Kidney epithelial cell (primary cell): ENCODE data around the gene ARID5B. TPM values are rescaled to one million over a fixed set of nuclear protein-coding genes. Genes with fewer than 3 reads are reported as not detected.

Experiments
- DNase-seq: peaks from one replicate; pipeline ENCODE4 v3.0.0-alpha.2; 2010; ENCODE audit warnings: low read depth
- H3K27me3 ChIP-seq: 2 replicates; pipeline ENCODE4 v1.6.0; 2011; ENCODE audit warnings: low read length; ENCODE audit not compliant: control insufficient read depth, insufficient read depth
- H3K36me3 ChIP-seq: 2 replicates; pipeline ENCODE4 v1.5.1; 2011; ENCODE audit warnings: low read length; ENCODE audit not compliant: control insufficient read depth, insufficient read depth
- H3K4me3 ChIP-seq: 2 replicates; pipeline ENCODE4 v1.5.1; 2011; ENCODE audit warnings: low read depth, mild to moderate bottlenecking, control low read depth, low read length
- total RNA-seq: library from RNA; depleted of rRNA; stranded (reverse); fragments of >200 nt; gene quantifications from 2 replicates; pipeline ENCODE4 v1.2.3, GENCODE V29; 2015
- TF ChIP-seq, protein P1 (sequence below): IDR thresholded peaks from 2 replicates; pipeline ENCODE4 v1.5.1; 2011; ENCODE audit warnings: mild to moderate bottlenecking, moderate library complexity, low read length, control low read depth, inconsistent platforms; ENCODE audit not compliant: insufficient read depth, poor library complexity, severe bottlenecking

The ARID5B gene
- total RNA-seq, 1 donor from 2014 or later: 11.6 TPM

DNA sequence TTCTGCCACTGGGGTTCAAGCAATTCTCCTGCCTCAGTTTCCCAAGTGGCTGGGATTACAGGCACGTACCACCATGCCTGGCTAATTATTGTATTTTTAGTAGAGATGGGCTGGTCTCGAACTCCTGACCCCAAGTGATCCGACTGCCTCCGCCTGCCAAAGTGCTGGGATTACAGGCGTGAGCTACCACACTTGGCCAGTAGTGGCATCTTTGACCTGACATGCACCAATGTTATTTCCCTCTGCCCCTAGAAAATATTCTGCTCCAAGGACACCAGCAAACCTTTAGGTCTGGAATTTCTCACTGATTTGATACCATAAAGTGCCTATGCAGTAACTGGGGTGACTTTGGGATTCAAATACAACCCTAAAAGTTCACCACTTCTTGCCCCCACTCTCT is 179.4 kb downstream of the ARID5B start:
- no peak for DNase-seq

DNA sequence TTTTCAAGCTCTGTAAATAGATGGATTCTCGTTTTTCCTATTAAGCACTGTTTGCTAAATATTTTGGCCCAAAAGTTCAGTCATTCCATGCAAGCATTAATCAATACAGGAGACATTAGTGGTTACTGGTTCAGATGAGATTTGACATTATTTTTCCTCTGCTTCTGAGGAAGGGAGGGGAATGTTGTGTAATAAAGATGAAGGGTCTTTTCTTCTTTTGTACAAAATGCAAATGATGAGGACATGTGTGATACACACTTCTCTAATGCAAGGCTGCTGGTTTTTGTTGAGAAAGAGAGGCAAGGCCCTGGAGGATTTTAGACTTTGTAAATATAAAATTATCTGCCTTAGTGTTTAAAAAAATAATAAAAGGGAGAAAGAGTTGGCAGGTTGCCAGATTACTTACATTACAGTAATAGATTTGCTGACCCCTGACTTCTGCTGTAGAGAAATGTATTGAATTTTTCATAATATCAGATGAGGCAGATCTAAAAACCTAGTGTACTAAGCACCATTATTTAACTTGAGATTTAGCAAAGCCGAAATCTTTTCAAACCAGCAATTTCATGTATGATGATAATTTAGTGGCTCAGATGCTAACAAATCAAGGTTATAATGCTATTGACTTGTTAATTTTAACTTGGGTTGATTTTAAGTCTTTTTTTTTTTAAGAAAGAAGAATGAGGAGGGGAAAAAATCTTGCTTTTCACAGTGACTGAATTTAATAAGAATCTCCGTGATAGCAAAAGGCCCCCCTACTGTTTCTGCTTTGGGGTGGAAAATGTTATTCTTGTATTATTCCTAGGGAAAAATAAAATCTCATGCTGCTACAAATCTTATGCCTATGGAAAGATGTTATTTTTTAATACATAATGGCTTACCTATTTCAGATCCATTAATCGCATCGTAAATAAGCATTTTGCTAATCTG is 180.1 kb downstream of the ARID5B start:
- Histone ChIP-seq H3K36me3 (peaks cover 1% of the 10 kb centered on the region), H3K4me3 (no peak overlapping the region), H3K27me3 (no peaks in the 10 kb centered on the region)
- TF ChIP-seq, protein P1, sequence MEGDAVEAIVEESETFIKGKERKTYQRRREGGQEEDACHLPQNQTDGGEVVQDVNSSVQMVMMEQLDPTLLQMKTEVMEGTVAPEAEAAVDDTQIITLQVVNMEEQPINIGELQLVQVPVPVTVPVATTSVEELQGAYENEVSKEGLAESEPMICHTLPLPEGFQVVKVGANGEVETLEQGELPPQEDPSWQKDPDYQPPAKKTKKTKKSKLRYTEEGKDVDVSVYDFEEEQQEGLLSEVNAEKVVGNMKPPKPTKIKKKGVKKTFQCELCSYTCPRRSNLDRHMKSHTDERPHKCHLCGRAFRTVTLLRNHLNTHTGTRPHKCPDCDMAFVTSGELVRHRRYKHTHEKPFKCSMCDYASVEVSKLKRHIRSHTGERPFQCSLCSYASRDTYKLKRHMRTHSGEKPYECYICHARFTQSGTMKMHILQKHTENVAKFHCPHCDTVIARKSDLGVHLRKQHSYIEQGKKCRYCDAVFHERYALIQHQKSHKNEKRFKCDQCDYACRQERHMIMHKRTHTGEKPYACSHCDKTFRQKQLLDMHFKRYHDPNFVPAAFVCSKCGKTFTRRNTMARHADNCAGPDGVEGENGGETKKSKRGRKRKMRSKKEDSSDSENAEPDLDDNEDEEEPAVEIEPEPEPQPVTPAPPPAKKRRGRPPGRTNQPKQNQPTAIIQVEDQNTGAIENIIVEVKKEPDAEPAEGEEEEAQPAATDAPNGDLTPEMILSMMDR: no peak
- DNase-seq: no peak

More for the DNA sequence above, 179.4 kb downstream of the ARID5B start:
- peaks cover 1% of the 10 kb centered on the region for H3K36me3 ChIP-seq
- H3K4me3 ChIP-seq: no peak overlapping the region
- TF ChIP-seq, protein P1: no peak
- H3K27me3 ChIP-seq: no peaks in the 10 kb centered on the region

DNA sequence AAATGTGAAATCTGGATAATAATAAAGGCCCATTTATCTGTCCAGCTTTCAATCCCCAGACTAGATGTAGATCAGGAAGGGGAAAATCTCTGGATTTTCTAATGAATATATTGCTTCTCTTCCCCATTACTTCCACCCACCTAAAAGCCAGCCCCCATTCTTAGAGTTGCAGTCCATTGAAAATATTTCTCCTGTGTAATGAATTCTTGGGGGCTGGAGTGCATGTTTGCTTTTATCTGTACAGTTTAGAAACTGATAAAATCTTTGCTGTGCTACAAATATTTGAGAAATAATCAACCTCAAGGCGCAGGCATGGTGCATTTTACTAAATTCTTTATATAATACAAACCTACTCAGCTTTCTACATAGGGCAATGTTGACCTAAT is 180.8 kb downstream of the ARID5B start:
- DNase-seq: no peak
- TF ChIP-seq, protein P1: no peak
- Histone ChIP-seq H3K36me3 (peaks cover 1% of the 10 kb centered on the region), H3K4me3 (no peak overlapping the region), H3K27me3 (no peaks in the 10 kb centered on the region)

DNA sequence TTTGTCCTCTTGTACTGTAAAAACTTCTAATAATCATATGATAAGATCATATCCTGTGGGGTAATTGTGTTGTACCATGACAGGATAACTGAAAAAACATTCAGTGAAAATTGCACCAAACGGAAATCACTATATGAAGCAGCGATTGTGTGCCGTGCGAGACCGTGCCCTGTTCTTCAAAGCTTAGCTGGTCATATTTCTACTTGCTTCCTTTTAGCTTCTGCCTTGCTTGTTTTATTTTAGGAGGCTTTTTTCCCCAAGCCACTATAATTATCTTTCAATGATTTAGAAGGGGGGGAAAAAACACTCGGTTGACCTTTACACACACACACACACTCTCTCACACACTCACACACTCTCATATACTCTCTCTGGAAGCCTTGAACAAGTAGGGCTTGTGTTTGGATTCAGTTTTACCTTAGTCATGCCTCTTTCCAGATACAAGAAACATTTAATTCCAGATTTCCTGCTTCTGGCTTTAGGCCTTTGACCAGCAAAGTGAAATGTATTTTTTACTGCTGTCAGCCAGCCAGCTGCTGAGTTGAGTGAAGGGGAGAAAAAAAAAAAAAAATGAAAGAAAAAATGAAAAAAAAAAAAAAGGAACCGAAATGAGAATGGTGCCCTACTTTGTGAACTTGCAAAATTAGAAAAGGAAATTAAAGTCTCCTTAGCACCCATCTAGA is 181.4 kb downstream of the ARID5B start:
- TF ChIP-seq, protein P1: no peak
- Histone ChIP-seq H3K36me3 (peaks cover 1% of the 10 kb centered on the region), H3K27me3 (no peaks in the 10 kb centered on the region), H3K4me3 (no peak overlapping the region)
- no peak for DNase-seq

DNA sequence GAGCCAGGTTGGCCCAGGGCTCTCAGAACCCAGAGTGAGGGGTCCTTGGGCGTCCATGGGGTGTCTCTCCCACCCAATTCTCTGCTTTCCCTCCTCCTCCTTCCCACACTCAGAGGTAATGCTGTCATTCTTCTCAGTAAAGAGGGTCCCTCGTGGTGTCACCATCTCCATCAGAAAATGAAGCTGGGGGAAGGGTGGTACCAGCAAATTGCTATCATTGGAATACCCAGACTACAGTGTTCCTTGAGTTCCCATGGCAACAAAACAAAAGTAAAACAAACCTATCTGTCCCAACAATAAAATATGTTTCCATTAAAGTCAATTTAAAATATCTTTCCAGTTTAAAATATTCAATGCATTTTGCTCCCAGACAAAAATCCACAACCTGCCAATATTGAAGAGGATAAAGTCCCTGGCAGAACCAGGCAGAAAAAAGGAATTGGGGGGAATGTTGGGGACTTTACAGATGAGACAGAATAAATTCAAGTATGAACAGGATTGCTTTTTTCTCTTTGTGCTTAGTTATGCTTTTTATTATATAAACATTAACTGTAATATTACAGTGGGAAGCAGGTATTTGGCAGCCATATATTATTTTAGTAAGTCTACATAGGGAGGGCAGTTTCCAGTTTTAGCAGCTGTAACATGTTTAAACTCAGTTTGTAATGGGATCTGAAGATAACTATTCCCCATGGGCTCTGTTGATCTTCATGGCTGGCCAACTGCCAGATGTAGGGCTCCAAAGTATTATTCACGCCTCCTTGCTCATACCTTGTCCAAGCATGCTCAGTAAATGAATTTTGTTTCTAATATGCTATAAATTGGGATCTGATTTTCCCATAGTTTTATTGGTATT is 182.1 kb downstream of the ARID5B start:
- TF ChIP-seq, protein P1: no peak
- Histone ChIP-seq H3K4me3 (no peak overlapping the region), H3K36me3 (peaks cover 1% of the 10 kb centered on the region), H3K27me3 (no peaks in the 10 kb centered on the region)
- DNase-seq: no peak
